Measurements from ENCODE around the gene CDC42BPB. TPM values are rescaled to one million over a fixed set of nuclear protein-coding genes. Genes with fewer than 3 reads are reported as not detected.

Gene CDC42BPB
- total RNA-seq, 1 experiment from 2014 or later: 96.9 TPM

- no peaks in the 10 kb centered on the region for H3K4me1 Mint-ChIP-seq
- no peaks in the 10 kb centered on the region for H3K27me3 Mint-ChIP-seq (ENCODE audit: low read depth)
- CTCF ChIA-PET: interaction anchor here (0.7 to 2.7 kb wide), 6 partner anchors 132 to 392 kb away, joined by 3 to 14 read pairs (median 4); no protein-coding TSS in a partner anchor
- no peak overlapping the region for H3K4me3 Mint-ChIP-seq
- ATAC-seq: no peak
- no peak overlapping the region for H3K27ac Mint-ChIP-seq
- H3K36me3 Mint-ChIP-seq: no peaks in the 10 kb centered on the region
- POLR2A ChIA-PET: no interaction called here
- no peak for DNase-seq (ENCODE audit: low spot score)
- H3K9me3 Mint-ChIP-seq: no peaks in the 10 kb centered on the region
- no peak for TF ChIP-seq GTF2I (CRISPR knock-in tag; conservative IDR thresholded peaks at IDR 0.05)
- no peak for TF ChIP-seq NFYB (CRISPR knock-in tag; conservative IDR thresholded peaks at IDR 0.05; ENCODE audit: low read depth)
- no peak for TF ChIP-seq USF1 (CRISPR knock-in tag; IDR thresholded peaks at IDR 0.05)
- TF ChIP-seq ZNF121 (CRISPR knock-in tag; IDR thresholded peaks at IDR 0.05): no peak
- TF ChIP-seq CREM (CRISPR knock-in tag; IDR thresholded peaks at IDR 0.05): no peak
- TF ChIP-seq JUN (CRISPR knock-in tag; IDR thresholded peaks at IDR 0.05): no peak
- no peak for TF ChIP-seq PREB (CRISPR knock-in tag; IDR thresholded peaks at IDR 0.05; ENCODE audit: borderline replicate concordance)
- no peak for TF ChIP-seq TEAD4 (CRISPR knock-in tag; IDR thresholded peaks at IDR 0.05)
Observed at GRCh38 chr14:102917056-102917385, 140.3 kb downstream of the CDC42BPB start.

- CTCF ChIA-PET: interaction anchor here (0.7 to 2.7 kb wide), 5 partner anchors 131 to 222 kb away, joined by 3 to 14 read pairs (median 9); no protein-coding TSS in a partner anchor
- no peak overlapping the region for H3K27ac Mint-ChIP-seq
- POLR2A ChIA-PET: no interaction called here
- ATAC-seq (no peak), DNase-seq (ENCODE audit: low spot score) (no peak)
- H3K27me3 Mint-ChIP-seq (ENCODE audit: low read depth): no peaks in the 10 kb centered on the region
- no peaks in the 10 kb centered on the region for H3K36me3 Mint-ChIP-seq
- H3K9me3 Mint-ChIP-seq: no peaks in the 10 kb centered on the region
- H3K4me3 Mint-ChIP-seq: no peak overlapping the region
- no peaks in the 10 kb centered on the region for H3K4me1 Mint-ChIP-seq
- no peak for TF ChIP-seq CDX4 (CRISPR knock-in tag; IDR thresholded peaks at IDR 0.05; ENCODE audit: borderline replicate concordance)
- TF ChIP-seq ZNF121 (CRISPR knock-in tag; IDR thresholded peaks at IDR 0.05): no peak
- no peak for TF ChIP-seq SP1 (CRISPR knock-in tag; conservative IDR thresholded peaks at IDR 0.05)
- no peak for TF ChIP-seq USF2 (CRISPR knock-in tag; IDR thresholded peaks at IDR 0.05)
- no peak for TF ChIP-seq CREM (CRISPR knock-in tag; IDR thresholded peaks at IDR 0.05)
- TF ChIP-seq ATF3 (CRISPR knock-in tag; conservative IDR thresholded peaks at IDR 0.05): no peak
- no peak for TF ChIP-seq NR1H2 (CRISPR knock-in tag; IDR thresholded peaks at IDR 0.05)
- TF ChIP-seq ELF4 (CRISPR knock-in tag; IDR thresholded peaks at IDR 0.05; ENCODE audit: low read depth): no peak
- TF ChIP-seq MXD4 (CRISPR knock-in tag; IDR thresholded peaks at IDR 0.05; ENCODE audit: borderline replicate concordance): no peak
- TF ChIP-seq ZNF512 (CRISPR knock-in tag; IDR thresholded peaks at IDR 0.05; ENCODE audit: borderline replicate concordance): no peak
- TF ChIP-seq TP53 (CRISPR knock-in tag; IDR thresholded peaks at IDR 0.05): no peak
- no peak for TF ChIP-seq STAT6 (CRISPR knock-in tag; conservative IDR thresholded peaks at IDR 0.05; ENCODE audit: low read depth)
- TF ChIP-seq HMGXB4 (CRISPR knock-in tag; IDR thresholded peaks at IDR 0.05): no peak
- TF ChIP-seq FOXP4 (CRISPR knock-in tag; IDR thresholded peaks at IDR 0.05): no peak
- no peak for TF ChIP-seq FOXJ3 (CRISPR knock-in tag; IDR thresholded peaks at IDR 0.05; ENCODE audit: borderline replicate concordance)
- no peak for TF ChIP-seq NR2C2 (CRISPR knock-in tag; IDR thresholded peaks at IDR 0.05)
- TF ChIP-seq NFYB (CRISPR knock-in tag; conservative IDR thresholded peaks at IDR 0.05; ENCODE audit: low read depth): no peak
Observed at GRCh38 chr14:102916347-102917055, 140.8 kb downstream of the CDC42BPB start.

Measured in WTC11 (cell line).